NCI-H1436 treated with DMSO at 0.1 percent for 48 hours (cell line): ENCODE results near the gene MAPK8IP3.

Experiments
- DNase-seq: peaks from one replicate; lab custom pipeline; 2025; lab: John Stamatoyannopoulos, UW

Gene MAPK8IP3

GRCh38 chr16:1773703-1774447 is 67.9 kb downstream of the MAPK8IP3 start:
- DNase-seq: no peak

GRCh38 chr16:1774448-1774780 is 68.4 kb downstream of the MAPK8IP3 start:
- DNase-seq: no peak

- DNase-seq: no peak
Observed at GRCh38 chr16:1775006-1775845, 69.2 kb downstream of the MAPK8IP3 start.

- no peak for DNase-seq
Observed at GRCh38 chr16:1775846-1776671, 70.1 kb downstream of the MAPK8IP3 start.

GRCh38 chr16:1776672-1776955 is 70.6 kb downstream of the MAPK8IP3 start:
- DNase-seq: no peak

GRCh38 chr16:1776991-1777374 is 71.0 kb downstream of the MAPK8IP3 start:
- no peak for DNase-seq

GRCh38 chr16:1777375-1778199 is 71.6 kb downstream of the MAPK8IP3 start:
- no peak for DNase-seq

GRCh38 chr16:1778200-1779179 is 72.5 kb downstream of the MAPK8IP3 start:
- no peak for DNase-seq

- no peak for DNase-seq
Observed at GRCh38 chr16:1779234-1779701, 73.3 kb downstream of the MAPK8IP3 start.

- DNase-seq: no peak
Observed at GRCh38 chr16:1779741-1780676, 74.0 kb downstream of the MAPK8IP3 start.

- no peak for DNase-seq
Observed at GRCh38 chr16:1780677-1781072, 74.7 kb downstream of the MAPK8IP3 start.

GRCh38 chr16:1781254-1781653 is 75.3 kb downstream of the MAPK8IP3 start:
- DNase-seq: no peak

- DNase-seq: no peak
Observed at GRCh38 chr16:1781758-1782407, 75.9 kb downstream of the MAPK8IP3 start.

GRCh38 chr16:1782408-1783264 is 76.6 kb downstream of the MAPK8IP3 start, which contains the start of the genes NUBP2 and SPSB3:
NUBP2 (plus strand) TSS chr16:1782960; CDS start chr16:1783021, 61 bp downstream.
SPSB3 (minus strand) TSS chr16:1782571; CDS start chr16:1781483, 1,088 bp downstream.
- DNase-seq: peak; percentile 97

GRCh38 chr16:1784977-1785845 is 79.2 kb downstream of the MAPK8IP3 start:
- no peak for DNase-seq

- DNase-seq: no peak
Observed at GRCh38 chr16:1785846-1786170, 79.8 kb downstream of the MAPK8IP3 start.
